K562 (cell line): ENCODE measurements around the gene GPR89A.
"Not testable (repeated sequence)": the region's sequence is repeated elsewhere in the genome, so short reads cannot be mapped to it uniquely, and the experiment has no call there.

Experiments
- CBX5 ChIP-seq: IDR thresholded peaks from 2 replicates; pipeline ENCODE4 v1.6.1; 2014; ENCODE audit warnings: low read depth, borderline replicate concordance
- ERF ChIP-seq: fragments of 450-650 bp; formaldehyde crosslinking; IDR thresholded peaks from 2 replicates; pipeline ENCODE4 v1.4.0; 2020; ENCODE audit warnings: mild to moderate bottlenecking, mixed read lengths
- MEIS2 ChIP-seq: fragments of 450-650 bp; IDR thresholded peaks from 2 replicates; pipeline ENCODE4 v1.6.1; 2014; ENCODE audit warnings: mild to moderate bottlenecking; ENCODE audit not compliant: partially characterized antibody
- NRF1 ChIP-seq, 2 experiments: fragments of 450-650 bp; IDR thresholded peaks in 1 of 2; conservative IDR thresholded peaks in 1 of 2; 2 replicates each; pipeline ENCODE4 v1.6.1; 2014; ENCODE audit warnings: mild to moderate bottlenecking in 2 of 2
- SMC3 ChIP-seq: conservative IDR thresholded peaks from 2 replicates; pipeline ENCODE4 v1.6.1; 2011; ENCODE audit warnings: low read depth, low read length, improper control_type of control experiment; ENCODE audit not compliant: insufficient read depth
- SRF ChIP-seq, 2 experiments: fragments of 250-450, 450-650 bp in 1 of 2; sonication (Bioruptor Pico) in 1 of 2; sonication (generic) in 1 of 2; formaldehyde crosslinking; IDR thresholded peaks; 2 replicates each; pipeline versions ENCODE4 v1.5.0 to v1.5.1; 2020 to 2022; ENCODE audit warnings: mild to moderate bottlenecking in 1 of 2, missing genetic modification reagents in 1 of 2
- ZNF124 ChIP-seq: sonication (generic); formaldehyde crosslinking; IDR thresholded peaks from 2 replicates; pipeline ENCODE4 v1.8.1; 2022; ENCODE audit warnings: missing genetic modification reagents
- TF ChIP-seq, protein P1 (sequence below), 3 experiments: IDR thresholded peaks in 2 of 3; conservative IDR thresholded peaks in 1 of 3; 2 replicates each; pipeline ENCODE4 v1.5.1; 2011 to 2012; ENCODE audit warnings: low read length in 3 of 3, mild to moderate bottlenecking in 3 of 3, control low read depth in 2 of 3, improper control_type of control experiment in 1 of 3, inconsistent platforms in 1 of 3, low read depth in 1 of 3, mixed read lengths in 1 of 3, moderate library complexity in 1 of 3; ENCODE audit not compliant: insufficient read depth in 2 of 3
- TF ChIP-seq, protein P2 (sequence below): fragments of 250-450 bp; sonication (Bioruptor Pico); IDR thresholded peaks from 2 replicates; pipeline ENCODE4 v1.5.0; 2020; ENCODE audit warnings: mild to moderate bottlenecking, borderline replicate concordance
- TF ChIP-seq, protein P3 (sequence below): fragments of 450-650 bp; formaldehyde crosslinking; IDR thresholded peaks from 2 replicates; pipeline ENCODE4 v1.4.0; 2022; ENCODE audit warnings: mild to moderate bottlenecking, moderate library complexity
- TF ChIP-seq, protein P4 (sequence below): fragments of 250-450 bp; sonication (Bioruptor Pico); IDR thresholded peaks from 2 replicates; pipeline ENCODE4 v1.4.0; 2020; ENCODE audit warnings: mild to moderate bottlenecking
- TF ChIP-seq, protein P5 (sequence below): fragments of 150-350 bp; conservative IDR thresholded peaks from 2 replicates; pipeline ENCODE4 v1.6.1; 2014; ENCODE audit warnings: low read length
- TF ChIP-seq, protein P6 (sequence below): sonication (generic); formaldehyde crosslinking; IDR thresholded peaks from 2 replicates; pipeline ENCODE4 v1.9.0; 2022; ENCODE audit warnings: mild to moderate bottlenecking, missing genetic modification reagents
- TF ChIP-seq, protein P7 (sequence below): fragments of 450-650 bp; IDR thresholded peaks from 2 replicates; pipeline ENCODE4 v1.6.1; 2017; ENCODE audit warnings: antibody characterized with exemption, mild to moderate bottlenecking

DNA sequence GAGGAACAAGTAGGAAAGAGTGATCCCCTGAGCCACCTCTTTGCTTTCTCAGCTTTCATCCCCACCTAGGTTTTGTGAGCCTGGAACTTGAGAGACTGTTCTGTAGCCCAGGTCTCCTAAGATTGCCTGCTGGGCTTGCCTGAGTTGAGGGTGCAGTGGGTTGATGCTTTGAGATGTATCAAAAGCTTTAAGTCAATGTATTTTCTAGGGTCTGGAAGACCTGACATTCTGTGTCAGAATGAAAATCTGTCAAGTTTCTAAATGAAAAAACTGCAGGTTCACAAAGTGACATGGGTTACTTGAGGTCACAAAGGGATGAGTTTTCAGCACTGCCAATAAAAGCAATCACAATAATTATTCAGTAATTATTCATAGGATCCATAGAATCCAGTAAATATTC, 15.4 kb upstream of the GPR89A start:
- TF ChIP-seq, protein P1, sequence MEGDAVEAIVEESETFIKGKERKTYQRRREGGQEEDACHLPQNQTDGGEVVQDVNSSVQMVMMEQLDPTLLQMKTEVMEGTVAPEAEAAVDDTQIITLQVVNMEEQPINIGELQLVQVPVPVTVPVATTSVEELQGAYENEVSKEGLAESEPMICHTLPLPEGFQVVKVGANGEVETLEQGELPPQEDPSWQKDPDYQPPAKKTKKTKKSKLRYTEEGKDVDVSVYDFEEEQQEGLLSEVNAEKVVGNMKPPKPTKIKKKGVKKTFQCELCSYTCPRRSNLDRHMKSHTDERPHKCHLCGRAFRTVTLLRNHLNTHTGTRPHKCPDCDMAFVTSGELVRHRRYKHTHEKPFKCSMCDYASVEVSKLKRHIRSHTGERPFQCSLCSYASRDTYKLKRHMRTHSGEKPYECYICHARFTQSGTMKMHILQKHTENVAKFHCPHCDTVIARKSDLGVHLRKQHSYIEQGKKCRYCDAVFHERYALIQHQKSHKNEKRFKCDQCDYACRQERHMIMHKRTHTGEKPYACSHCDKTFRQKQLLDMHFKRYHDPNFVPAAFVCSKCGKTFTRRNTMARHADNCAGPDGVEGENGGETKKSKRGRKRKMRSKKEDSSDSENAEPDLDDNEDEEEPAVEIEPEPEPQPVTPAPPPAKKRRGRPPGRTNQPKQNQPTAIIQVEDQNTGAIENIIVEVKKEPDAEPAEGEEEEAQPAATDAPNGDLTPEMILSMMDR (IDR thresholded peaks at IDR 0.05 in 2 of 3, conservative IDR thresholded peaks at IDR 0.05 in 1 of 3; ENCODE audit: insufficient read depth in 2 of 3, low read depth in 1 of 3, low read length in 3 of 3): not testable (repeated sequence)
- not testable (repeated sequence) for TF ChIP-seq ERF; MEIS2; CBX5; SMC3; NRF1 (conservative IDR thresholded peaks at IDR 0.05 in 1 of 2, IDR thresholded peaks at IDR 0.05 in 1 of 2); ZNF124 (CRISPR knock-in tag); SRF (CRISPR knock-in tag; IDR thresholded peaks at IDR 0.05)
- TF ChIP-seq, protein P2, sequence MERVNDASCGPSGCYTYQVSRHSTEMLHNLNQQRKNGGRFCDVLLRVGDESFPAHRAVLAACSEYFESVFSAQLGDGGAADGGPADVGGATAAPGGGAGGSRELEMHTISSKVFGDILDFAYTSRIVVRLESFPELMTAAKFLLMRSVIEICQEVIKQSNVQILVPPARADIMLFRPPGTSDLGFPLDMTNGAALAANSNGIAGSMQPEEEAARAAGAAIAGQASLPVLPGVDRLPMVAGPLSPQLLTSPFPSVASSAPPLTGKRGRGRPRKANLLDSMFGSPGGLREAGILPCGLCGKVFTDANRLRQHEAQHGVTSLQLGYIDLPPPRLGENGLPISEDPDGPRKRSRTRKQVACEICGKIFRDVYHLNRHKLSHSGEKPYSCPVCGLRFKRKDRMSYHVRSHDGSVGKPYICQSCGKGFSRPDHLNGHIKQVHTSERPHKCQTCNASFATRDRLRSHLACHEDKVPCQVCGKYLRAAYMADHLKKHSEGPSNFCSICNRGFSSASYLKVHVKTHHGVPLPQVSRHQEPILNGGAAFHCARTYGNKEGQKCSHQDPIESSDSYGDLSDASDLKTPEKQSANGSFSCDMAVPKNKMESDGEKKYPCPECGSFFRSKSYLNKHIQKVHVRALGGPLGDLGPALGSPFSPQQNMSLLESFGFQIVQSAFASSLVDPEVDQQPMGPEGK (CRISPR knock-in tag): not testable (repeated sequence)
- TF ChIP-seq, protein P3, sequence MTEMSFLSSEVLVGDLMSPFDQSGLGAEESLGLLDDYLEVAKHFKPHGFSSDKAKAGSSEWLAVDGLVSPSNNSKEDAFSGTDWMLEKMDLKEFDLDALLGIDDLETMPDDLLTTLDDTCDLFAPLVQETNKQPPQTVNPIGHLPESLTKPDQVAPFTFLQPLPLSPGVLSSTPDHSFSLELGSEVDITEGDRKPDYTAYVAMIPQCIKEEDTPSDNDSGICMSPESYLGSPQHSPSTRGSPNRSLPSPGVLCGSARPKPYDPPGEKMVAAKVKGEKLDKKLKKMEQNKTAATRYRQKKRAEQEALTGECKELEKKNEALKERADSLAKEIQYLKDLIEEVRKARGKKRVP (CRISPR knock-in tag): not testable (repeated sequence)
- TF ChIP-seq, protein P4, sequence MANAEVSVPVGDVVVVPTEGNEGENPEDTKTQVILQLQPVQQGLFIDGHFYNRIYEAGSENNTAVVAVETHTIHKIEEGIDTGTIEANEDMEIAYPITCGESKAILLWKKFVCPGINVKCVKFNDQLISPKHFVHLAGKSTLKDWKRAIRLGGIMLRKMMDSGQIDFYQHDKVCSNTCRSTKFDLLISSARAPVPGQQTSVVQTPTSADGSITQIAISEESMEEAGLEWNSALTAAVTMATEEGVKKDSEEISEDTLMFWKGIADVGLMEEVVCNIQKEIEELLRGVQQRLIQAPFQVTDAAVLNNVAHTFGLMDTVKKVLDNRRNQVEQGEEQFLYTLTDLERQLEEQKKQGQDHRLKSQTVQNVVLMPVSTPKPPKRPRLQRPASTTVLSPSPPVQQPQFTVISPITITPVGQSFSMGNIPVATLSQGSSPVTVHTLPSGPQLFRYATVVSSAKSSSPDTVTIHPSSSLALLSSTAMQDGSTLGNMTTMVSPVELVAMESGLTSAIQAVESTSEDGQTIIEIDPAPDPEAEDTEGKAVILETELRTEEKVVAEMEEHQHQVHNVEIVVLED (CRISPR knock-in tag): not testable (repeated sequence)
- TF ChIP-seq, protein P5, sequence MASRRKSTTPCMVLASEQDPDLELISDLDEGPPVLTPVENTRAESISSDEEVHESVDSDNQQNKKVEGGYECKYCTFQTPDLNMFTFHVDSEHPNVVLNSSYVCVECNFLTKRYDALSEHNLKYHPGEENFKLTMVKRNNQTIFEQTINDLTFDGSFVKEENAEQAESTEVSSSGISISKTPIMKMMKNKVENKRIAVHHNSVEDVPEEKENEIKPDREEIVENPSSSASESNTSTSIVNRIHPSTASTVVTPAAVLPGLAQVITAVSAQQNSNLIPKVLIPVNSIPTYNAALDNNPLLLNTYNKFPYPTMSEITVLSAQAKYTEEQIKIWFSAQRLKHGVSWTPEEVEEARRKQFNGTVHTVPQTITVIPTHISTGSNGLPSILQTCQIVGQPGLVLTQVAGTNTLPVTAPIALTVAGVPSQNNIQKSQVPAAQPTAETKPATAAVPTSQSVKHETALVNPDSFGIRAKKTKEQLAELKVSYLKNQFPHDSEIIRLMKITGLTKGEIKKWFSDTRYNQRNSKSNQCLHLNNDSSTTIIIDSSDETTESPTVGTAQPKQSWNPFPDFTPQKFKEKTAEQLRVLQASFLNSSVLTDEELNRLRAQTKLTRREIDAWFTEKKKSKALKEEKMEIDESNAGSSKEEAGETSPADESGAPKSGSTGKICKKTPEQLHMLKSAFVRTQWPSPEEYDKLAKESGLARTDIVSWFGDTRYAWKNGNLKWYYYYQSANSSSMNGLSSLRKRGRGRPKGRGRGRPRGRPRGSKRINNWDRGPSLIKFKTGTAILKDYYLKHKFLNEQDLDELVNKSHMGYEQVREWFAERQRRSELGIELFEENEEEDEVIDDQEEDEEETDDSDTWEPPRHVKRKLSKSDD: not testable (repeated sequence)
- TF ChIP-seq, protein P6, sequence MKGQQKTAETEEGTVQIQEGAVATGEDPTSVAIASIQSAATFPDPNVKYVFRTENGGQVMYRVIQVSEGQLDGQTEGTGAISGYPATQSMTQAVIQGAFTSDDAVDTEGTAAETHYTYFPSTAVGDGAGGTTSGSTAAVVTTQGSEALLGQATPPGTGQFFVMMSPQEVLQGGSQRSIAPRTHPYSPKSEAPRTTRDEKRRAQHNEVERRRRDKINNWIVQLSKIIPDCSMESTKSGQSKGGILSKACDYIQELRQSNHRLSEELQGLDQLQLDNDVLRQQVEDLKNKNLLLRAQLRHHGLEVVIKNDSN (CRISPR knock-in tag): not testable (repeated sequence)
- TF ChIP-seq, protein P7, sequence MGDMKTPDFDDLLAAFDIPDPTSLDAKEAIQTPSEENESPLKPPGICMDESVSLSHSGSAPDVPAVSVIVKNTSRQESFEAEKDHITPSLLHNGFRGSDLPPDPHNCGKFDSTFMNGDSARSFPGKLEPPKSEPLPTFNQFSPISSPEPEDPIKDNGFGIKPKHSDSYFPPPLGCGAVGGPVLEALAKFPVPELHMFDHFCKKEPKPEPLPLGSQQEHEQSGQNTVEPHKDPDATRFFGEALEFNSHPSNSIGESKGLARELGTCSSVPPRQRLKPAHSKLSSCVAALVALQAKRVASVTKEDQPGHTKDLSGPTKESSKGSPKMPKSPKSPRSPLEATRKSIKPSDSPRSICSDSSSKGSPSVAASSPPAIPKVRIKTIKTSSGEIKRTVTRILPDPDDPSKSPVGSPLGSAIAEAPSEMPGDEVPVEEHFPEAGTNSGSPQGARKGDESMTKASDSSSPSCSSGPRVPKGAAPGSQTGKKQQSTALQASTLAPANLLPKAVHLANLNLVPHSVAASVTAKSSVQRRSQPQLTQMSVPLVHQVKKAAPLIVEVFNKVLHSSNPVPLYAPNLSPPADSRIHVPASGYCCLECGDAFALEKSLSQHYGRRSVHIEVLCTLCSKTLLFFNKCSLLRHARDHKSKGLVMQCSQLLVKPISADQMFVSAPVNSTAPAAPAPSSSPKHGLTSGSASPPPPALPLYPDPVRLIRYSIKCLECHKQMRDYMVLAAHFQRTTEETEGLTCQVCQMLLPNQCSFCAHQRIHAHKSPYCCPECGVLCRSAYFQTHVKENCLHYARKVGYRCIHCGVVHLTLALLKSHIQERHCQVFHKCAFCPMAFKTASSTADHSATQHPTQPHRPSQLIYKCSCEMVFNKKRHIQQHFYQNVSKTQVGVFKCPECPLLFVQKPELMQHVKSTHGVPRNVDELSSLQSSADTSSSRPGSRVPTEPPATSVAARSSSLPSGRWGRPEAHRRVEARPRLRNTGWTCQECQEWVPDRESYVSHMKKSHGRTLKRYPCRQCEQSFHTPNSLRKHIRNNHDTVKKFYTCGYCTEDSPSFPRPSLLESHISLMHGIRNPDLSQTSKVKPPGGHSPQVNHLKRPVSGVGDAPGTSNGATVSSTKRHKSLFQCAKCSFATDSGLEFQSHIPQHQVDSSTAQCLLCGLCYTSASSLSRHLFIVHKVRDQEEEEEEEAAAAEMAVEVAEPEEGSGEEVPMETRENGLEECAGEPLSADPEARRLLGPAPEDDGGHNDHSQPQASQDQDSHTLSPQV: not testable (repeated sequence)
